Measurements from ENCODE around the gene RTL5.

GRCh38 chrX:72128183-72128834 lies 3.4 kb downstream of the RTL5 start:
- TF ChIP-seq CTCF (conservative IDR thresholded peaks at IDR 0.05), result no peak
- TF ChIP-seq ZFX (IDR thresholded peaks at IDR 0.05), result no peak

Measured in C4-2B (cell line).